GM18511 (cell line): ENCODE measurements around the gene SEPSECS.
A peak's percentile ranks its signal among the peaks of the same experiment; 100 is the strongest.
"Not testable (repeated sequence)": the region's sequence is repeated elsewhere in the genome, so short reads cannot be mapped to it uniquely, and the experiment has no call there.

ENCODE experiments used
- ATAC-seq: cut with Tn5 transposase; IDR thresholded peaks from one replicate; pipeline ENCODE4 v1.9.1; 2021; ENCODE audit warnings: mild to moderate bottlenecking, moderate library complexity; ENCODE audit not compliant: unreplicated experiment

Gene SEPSECS

DNA sequence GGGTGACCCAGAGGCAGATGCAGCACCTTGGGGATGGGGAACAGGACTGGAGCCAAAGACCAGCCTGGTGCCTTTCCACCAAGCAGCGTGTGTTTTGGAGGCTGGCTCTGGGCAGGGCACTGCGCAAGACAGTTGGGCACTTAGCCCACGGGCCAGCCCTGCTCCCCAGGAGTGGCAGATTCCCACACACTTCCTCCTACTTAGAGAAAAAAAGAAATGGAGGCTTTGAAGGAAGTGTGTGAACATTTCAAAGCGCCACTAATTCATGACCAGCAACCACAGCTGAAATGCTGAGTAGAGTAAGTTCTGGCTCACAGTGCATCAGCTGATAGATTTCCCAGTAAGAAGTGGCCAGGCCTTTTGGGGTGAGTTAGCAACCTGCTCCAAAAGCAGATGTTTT lies 74.6 kb downstream of the SEPSECS start:
- ATAC-seq = no peak

DNA sequence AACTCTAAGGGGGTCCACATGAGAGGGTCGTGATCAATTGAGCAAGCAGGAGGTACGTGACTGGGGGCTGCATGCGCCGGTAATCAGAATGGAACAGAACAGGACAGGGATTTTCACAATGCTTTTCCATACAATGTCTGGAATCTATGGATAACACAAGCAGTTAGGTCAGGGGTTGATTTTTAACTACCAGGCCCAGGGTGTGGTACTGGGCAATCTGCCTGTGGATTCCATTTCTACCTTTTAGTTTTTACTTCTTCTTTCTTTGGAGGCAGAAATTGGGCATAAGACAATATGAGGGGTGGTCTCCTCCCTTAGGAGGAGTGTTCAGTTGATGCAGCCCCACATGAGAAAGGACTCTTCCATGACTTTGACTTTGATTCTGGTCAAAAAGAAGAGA lies 76.8 kb downstream of the SEPSECS start:
- not testable (repeated sequence) for ATAC-seq

DNA sequence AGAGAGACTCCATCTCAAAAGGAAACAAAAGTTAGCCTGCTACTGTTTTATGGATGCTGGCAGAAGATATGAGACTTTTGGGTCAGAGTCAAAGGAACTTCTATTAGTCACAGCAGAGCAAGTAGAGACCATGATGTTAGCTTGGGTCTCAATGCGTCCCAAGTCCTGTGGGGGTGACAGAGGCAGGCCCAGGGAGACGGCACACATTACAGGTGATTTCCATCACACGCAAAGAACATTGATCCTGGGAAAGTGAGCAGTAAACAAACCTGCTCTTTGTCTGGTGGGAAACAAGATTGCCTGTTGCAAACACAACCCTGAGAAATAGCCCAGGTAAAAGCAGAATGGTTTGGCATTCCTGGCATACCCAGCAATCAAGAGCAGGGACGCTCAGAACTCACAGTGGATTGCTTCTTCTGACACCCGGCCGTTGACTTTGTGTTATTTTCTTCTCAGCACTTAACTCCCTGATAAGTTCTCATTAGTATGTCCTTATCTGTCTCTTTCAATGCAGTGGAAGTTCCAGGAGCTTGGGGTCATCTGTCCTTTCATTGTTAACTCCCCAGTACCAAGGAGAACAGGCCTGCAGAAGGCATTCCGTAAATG lies 78.3 kb downstream of the SEPSECS start:
- no peak for ATAC-seq

DNA sequence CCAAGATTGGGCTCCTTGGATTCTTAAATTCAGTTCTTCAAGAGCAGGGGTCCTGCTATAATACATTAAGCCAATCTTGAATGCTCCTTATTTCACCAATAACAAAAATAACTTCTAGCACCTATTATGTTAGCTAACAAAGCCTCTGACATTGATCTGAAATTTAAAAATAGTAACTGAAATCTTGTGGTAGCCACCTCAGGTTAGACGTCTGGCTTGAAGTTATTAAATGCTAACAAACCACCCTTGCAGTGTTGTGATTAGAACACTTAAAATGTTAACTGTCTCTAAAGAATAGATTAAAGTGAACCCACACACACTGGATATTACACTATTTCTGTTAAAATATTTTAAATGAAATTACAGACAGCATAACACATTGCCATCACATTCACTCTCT lies 79.7 kb downstream of the SEPSECS start:
- peak; percentile 77 for ATAC-seq

DNA sequence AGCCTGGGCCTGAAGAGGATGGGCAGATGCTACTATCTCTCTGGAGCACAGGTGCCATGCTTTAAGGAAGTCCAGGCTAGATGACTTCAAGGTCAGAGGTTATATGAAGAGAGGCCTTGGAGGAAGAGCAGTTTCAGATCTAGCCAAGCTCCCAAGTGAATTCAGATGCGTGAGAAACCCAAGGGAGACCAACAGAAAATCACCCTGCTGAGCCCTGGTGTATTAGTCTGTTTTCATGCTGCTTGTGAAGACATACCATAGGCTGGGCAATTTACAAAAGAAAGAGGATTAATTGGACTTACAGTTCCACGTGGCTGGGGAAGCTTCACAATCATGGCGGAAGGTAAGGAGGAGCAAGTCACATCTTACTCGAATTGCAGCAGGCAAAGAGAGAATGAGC lies 81.7 kb downstream of the SEPSECS start:
- no peak for ATAC-seq

DNA sequence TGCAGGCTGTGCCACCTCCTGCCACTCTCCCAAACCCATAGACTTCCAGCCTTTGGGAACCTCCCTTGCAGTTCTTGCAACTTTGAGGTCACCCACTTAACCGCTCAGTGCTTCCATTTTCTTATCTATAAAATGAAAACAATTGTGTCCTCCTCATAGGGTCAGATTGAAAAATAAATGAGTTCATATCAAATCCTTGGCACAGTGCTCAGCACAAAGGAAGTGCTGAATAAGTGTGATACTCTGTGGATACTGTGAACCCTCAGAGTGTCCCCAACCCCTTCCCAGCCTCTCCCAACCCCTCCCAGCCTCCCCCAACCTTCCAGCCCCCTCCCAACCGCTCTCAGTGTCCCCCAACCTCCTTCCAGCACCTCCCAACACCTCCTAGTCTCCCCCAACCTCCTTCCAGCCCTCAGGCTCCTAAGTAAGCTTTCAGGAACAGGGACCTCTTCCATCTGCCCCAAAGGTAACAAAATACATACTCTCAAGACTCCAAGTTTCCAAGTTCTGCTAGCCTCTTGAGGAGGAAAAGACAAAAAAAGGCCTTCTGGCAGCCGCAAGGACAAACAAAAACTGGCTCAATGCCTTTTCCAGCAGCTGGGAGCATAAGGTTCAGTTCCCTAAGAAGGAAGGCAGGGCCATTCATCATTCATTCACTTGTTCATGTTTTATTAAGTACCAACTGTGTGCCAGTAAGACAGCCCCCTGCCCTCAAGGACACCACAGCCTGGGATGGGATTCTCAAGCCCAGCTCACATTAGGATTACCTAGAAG lies 83.4 kb downstream of the SEPSECS start:
- ATAC-seq = no peak

DNA sequence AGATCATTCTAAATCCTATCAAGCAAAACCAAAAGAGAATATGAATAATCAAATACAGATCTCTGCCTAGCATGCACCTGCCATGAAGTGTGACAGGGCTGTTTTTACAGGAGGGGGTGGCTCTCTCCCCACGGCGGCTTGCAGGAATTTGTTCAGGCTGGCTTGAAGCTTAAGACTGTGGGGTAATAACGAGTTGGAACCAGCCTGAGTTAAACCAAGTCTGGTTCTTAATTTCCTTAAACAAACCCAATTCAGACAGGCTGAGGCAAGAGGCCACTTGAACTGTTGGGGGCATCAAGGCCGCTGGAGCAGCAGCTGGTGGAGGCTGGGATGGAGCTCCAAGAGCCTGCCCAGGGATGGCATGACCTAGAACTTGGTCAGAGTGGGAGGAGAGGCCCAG lies 84.4 kb downstream of the SEPSECS start:
- no peak for ATAC-seq

DNA sequence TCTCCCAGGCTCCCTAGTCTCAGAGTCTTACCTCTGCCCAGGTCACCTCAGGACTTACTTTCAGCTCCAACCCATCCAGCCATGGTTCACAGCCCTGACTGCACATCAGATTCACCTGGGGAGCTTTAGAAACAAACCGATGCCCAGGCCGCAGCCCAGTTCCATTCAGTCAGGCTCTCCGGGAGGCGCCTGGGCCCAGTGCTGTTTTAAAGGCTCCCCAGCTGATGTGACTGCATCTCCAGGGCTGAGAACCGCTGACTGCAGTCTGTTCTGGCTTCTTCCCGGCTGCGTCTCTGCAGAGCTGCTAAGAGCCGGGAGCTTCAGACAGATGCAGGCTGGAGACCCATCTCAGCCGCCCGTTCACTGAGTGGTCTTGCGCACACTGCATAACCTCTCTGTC lies 85.1 kb downstream of the SEPSECS start:
- ATAC-seq = no peak

DNA sequence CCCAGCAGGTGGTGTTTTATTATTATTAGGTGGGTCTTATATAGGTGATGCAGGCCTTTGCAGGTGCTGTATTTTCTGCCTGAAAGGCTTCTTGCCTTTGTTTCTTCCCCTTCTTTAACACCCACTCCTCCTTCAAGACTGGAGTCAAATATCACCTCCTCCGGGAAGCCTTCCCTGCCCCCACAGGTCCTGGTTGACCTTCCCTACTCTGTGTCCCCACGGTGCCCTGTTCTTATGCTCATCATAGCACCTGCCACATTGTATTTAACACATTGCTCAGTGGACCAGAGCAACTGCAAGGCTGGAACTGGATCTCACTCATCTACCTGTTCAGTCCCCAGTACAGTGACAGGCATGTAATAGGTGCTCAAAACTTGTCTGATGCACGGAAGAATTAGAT lies 89.7 kb downstream of the SEPSECS start:
- no peak for ATAC-seq
